ENCODE results near the gene HMGN3.

Gene HMGN3

GRCh38 chr6:79239536-79240168 is 5.2 kb upstream of the HMGN3 start:
- no peak for TF ChIP-seq POLR2A (IDR thresholded peaks at IDR 0.05; ENCODE audit: extremely low read depth, insufficient read length)
- H3K4me3 ChIP-seq (ENCODE audit: low read depth, low read length): no peak overlapping the region
- no peak for DNase-seq (ENCODE audit: low read depth)

DNA sequence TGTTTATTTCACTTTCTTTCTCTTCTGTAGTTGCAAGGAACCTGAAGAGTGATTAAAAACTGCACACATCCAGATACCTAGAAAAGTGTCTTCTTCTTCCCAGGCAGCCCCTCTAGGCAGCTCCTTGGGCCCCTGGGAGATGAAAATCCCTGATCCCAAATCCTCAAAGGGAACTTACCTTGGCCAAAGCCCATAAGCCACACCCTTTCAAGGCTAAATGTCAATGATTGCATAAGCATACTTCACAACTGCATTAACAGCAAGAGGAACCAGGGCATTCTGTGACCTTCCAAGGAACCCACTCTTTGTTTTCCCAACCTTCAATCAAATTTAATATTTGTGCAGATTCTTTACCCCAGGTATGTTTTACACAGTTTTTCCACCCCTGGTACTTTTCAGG is 4.4 kb upstream of the HMGN3 start:
- no peak for TF ChIP-seq MYC (IDR thresholded peaks at IDR 0.05; ENCODE audit: low read depth, low read length)
- TF ChIP-seq, protein P1, sequence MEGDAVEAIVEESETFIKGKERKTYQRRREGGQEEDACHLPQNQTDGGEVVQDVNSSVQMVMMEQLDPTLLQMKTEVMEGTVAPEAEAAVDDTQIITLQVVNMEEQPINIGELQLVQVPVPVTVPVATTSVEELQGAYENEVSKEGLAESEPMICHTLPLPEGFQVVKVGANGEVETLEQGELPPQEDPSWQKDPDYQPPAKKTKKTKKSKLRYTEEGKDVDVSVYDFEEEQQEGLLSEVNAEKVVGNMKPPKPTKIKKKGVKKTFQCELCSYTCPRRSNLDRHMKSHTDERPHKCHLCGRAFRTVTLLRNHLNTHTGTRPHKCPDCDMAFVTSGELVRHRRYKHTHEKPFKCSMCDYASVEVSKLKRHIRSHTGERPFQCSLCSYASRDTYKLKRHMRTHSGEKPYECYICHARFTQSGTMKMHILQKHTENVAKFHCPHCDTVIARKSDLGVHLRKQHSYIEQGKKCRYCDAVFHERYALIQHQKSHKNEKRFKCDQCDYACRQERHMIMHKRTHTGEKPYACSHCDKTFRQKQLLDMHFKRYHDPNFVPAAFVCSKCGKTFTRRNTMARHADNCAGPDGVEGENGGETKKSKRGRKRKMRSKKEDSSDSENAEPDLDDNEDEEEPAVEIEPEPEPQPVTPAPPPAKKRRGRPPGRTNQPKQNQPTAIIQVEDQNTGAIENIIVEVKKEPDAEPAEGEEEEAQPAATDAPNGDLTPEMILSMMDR (IDR thresholded peaks at IDR 0.05; ENCODE audit: low read depth, low read length): no peak
- TF ChIP-seq, protein P2, sequence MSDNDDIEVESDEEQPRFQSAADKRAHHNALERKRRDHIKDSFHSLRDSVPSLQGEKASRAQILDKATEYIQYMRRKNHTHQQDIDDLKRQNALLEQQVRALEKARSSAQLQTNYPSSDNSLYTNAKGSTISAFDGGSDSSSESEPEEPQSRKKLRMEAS (IDR thresholded peaks at IDR 0.05; ENCODE audit: low read depth, low read length): no peak
- TF ChIP-seq POLR2A (IDR thresholded peaks at IDR 0.05; ENCODE audit: extremely low read depth, insufficient read length): no peak
- DNase-seq (ENCODE audit: low read depth): no peak
- H3K4me3 ChIP-seq (ENCODE audit: low read depth, low read length): no peak overlapping the region

- H3K4me3 ChIP-seq (ENCODE audit: low read depth, low read length): no peak overlapping the region
- no peak for DNase-seq (ENCODE audit: low read depth)
- TF ChIP-seq, protein P2 (IDR thresholded peaks at IDR 0.05; ENCODE audit: low read depth, low read length): no peak
- TF ChIP-seq POLR2A (IDR thresholded peaks at IDR 0.05; ENCODE audit: extremely low read depth, insufficient read length): no peak
- TF ChIP-seq, protein P1 (IDR thresholded peaks at IDR 0.05; ENCODE audit: low read depth, low read length): no peak
- no peak for TF ChIP-seq MYC (IDR thresholded peaks at IDR 0.05; ENCODE audit: low read depth, low read length)
Measured at GRCh38 chr6:79236711-79237110, 2.2 kb upstream of the HMGN3 start.

- peak; percentile 66 for TF ChIP-seq MYC (IDR thresholded peaks at IDR 0.05; ENCODE audit: low read depth, low read length)
- TF ChIP-seq, protein P1 (IDR thresholded peaks at IDR 0.05; ENCODE audit: low read depth, low read length): peak; percentile 3
- TF ChIP-seq POLR2A (IDR thresholded peaks at IDR 0.05; ENCODE audit: extremely low read depth, insufficient read length): peak; percentile 51
- TF ChIP-seq, protein P2 (IDR thresholded peaks at IDR 0.05; ENCODE audit: low read depth, low read length): no peak; the same call in none of the 2 replicates
- DNase-seq (ENCODE audit: low read depth): peak; percentile 94
- H3K4me3 ChIP-seq (ENCODE audit: low read depth, low read length): peak overlapping the region; percentile 97
Measured at GRCh38 chr6:79233611-79234149, 802 bp downstream of the HMGN3 start.

GRCh38 chr6:79232696-79233462 is 1.6 kb downstream of the HMGN3 start:
- DNase-seq (ENCODE audit: low read depth): peak; percentile 8
- peak overlapping the region; percentile 97 for H3K4me3 ChIP-seq (ENCODE audit: low read depth, low read length)
- TF ChIP-seq MYC (IDR thresholded peaks at IDR 0.05; ENCODE audit: low read depth, low read length) (no peak), POLR2A (IDR thresholded peaks at IDR 0.05; ENCODE audit: extremely low read depth, insufficient read length) (no peak)
- TF ChIP-seq, protein P2 (IDR thresholded peaks at IDR 0.05; ENCODE audit: low read depth, low read length): no peak

- DNase-seq (ENCODE audit: low read depth): no peak
- TF ChIP-seq, protein P2 (IDR thresholded peaks at IDR 0.05; ENCODE audit: low read depth, low read length): no peak
- TF ChIP-seq, protein P1 (IDR thresholded peaks at IDR 0.05; ENCODE audit: low read depth, low read length): no peak
- no peak for TF ChIP-seq MYC (IDR thresholded peaks at IDR 0.05; ENCODE audit: low read depth, low read length)
- TF ChIP-seq POLR2A (IDR thresholded peaks at IDR 0.05; ENCODE audit: extremely low read depth, insufficient read length): no peak
- no peak overlapping the region for H3K4me3 ChIP-seq (ENCODE audit: low read depth, low read length)
Measured at GRCh38 chr6:79231666-79232065, 2.8 kb downstream of the HMGN3 start.

Data from NB4 (cell line).